Measurements from ENCODE around the gene RBMS1.
"Not testable (repeated sequence)": the region's sequence is repeated elsewhere in the genome, so short reads cannot be mapped to it uniquely, and the experiment has no call there.

The RBMS1 gene

DNA sequence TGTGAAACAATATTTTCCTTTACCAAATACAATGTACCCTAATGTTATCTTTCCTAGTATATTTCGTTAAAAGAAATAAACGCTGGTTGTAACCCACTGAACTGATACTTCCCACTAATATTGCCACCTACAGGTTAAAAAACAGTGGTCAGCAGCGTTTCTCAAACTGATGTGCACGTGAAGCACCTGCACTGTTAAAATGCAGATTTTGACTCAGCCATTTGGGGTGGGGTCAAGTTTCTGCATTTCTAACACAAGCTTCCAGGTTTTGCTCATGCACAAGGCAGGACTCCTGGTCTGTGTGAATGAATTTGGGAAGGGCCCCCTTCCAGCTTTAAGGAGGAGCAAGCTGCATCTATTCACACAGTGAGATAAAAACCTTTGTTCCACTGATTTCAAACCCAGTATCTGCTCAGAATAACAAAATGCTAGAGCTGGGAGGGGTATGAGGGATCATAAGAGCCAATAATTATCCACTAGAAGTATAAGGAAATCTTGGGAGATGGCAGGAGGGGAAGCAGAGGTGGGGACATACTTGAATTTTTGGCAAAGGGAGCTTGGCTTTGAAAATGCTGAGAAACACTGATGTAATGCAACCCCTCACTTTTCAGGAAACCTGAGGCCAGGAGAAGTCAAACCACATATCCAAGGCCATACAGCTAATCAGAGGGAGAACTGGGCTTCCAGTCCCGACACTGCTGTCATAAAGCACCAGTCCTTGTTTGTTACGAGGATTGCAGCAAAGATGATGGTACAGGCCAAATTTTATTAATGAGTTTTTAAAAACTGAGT is 116.2 kb downstream of the RBMS1 start:
- no peak for DNase-seq

DNA sequence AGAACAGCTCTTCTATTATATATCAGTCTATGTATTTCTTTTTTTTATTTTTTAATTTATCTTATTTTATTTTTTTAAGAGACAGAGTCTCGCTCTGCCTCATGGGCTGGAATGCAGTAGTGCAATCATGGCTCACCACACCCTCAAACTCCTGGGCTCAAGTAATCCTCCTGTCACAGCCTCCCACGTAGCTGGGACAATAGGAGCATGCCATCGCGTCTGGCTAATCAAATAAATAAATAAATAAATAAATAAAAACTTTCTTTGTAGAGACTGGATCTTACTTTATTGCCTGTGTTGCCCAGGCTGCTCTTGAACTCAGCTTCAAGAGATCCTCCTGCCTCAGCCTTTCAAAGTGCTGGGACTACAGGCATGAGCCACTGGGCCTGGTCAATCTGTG is 117.0 kb downstream of the RBMS1 start:
- DNase-seq: no peak

DNA sequence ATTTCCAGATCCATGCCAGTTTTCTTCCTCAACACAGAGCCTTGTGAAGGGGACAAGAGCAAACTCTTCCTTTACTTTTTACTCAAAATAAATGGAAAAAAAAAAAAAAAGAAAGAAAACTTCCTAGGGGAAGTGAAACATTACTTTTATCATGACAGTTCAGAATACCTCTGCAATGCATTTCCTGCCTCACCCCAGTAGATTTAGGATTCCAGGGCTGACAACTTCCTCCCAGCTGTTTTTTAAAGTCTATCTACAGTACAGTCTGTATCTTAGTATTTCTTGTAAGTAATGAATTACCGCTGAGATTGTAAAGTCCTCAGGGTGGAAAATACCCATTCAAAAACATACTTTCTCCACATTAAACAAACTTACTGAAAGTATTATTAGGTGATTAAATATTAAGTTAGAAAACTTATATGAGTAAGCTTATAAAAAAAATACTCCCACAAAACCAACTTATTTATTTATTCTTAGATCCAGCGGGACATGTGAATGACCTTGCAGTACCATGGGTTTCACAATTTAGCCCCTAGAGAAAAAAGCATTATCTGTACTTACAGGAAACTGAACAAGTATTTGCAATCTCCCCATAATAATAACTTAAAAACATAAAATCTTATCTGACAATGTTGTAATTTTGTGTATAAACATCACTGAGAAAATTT is 117.7 kb downstream of the RBMS1 start:
- DNase-seq: no peak

- no peak for DNase-seq
These were observed 118.6 kb downstream of the RBMS1 start for GRCh38 chr2:160375037-160375436.

DNA sequence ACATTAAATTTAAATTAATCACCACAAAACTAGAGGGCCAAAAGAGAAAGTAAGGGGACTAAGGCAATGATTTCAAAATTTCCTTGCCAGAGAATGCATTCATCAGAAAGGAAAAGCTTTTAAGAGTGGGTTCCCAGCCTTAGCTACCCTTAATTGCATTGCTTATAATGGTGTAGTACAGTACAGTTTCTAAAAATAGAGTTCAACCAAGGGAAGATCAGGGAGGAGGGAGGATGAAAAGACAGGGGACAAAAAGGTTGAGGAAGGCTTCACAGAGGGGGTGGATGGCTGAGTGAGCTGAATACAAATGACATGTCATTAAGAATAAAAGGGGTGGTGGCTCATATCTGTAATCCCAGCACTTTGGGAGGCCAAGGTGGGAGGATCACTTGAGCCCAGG is 119.9 kb downstream of the RBMS1 start:
- DNase-seq: no peak

- DNase-seq: no peak
These were observed 120.3 kb downstream of the RBMS1 start for GRCh38 chr2:160373263-160373662.

DNA sequence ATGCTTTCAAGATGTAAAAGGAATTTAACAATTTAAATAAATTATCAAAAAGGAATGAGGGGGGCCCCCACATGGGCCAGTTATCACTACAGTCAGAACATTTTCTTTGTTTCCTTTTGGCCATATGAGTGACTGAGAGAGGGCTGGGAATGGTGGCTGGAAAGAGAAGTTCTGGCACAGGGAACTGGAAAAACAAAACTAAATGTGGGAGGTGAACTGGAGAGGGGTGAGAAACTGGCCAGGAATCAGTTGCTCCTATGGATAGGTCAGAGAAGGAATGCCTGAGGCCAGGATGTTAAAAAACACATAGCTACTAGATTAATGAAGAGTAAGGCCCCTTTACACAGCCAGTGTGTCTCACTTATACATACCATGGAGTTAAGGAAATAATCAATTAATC is 121.0 kb downstream of the RBMS1 start:
- no peak for DNase-seq

DNA sequence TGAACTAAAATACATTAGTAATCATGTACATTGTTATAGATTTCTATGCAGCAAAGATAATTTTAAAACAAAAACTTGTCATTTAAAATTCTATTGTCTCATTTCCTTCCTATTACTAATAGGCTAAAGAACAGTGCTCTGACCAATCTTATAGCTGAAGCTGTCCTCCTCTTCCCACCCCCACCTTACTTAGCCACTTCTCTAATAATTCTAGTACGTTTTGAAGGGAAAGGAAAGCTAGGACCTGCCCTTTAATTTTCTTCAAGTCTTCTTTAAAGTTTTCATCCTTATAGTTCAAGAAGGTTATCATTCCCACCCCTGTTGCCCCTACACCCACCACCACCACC is 121.6 kb downstream of the RBMS1 start:
- DNase-seq: no peak

DNA sequence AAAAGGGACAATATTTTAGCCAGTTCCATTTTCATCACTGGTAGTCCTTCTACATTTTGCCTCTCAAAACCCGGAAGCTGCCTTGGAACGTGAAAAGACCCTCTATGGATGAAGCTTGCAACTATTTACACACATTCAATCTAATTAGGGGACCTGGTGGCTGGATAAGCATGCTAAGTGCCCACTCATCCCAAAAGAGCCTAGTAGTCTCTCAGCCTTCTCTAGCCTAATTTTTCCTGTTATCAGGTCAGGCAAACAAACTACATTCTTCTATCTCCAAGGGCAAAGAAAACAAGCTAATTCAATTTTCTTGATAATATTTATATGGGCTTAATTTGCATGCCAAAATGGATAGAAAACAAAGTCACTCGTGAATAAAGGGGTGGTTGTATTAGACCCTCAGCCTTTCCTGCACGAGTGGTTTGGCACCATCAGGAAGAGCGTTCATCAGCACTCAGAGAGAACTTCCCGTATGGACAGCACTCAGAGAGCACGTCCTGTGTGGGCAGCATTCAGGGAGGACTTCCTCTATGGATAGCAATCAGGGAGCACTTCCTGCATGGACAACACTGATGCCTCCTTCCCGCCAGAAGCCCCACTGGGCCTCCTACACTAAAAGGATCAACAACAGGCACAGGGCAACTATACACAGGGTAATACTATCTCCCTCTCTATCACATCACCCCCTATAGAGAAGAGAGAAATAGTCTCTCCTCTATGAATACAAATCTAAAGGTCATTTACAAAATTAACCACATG is 122.2 kb downstream of the RBMS1 start:
- peak; percentile 15 for DNase-seq

GRCh38 chr2:160368988-160369930 is 124.3 kb downstream of the RBMS1 start:
- no peak for DNase-seq

- no peak for DNase-seq
These were observed 125.7 kb downstream of the RBMS1 start for GRCh38 chr2:160367887-160368286.

GRCh38 chr2:160367139-160367538 is 126.5 kb downstream of the RBMS1 start:
- not testable (repeated sequence) for DNase-seq

DNA sequence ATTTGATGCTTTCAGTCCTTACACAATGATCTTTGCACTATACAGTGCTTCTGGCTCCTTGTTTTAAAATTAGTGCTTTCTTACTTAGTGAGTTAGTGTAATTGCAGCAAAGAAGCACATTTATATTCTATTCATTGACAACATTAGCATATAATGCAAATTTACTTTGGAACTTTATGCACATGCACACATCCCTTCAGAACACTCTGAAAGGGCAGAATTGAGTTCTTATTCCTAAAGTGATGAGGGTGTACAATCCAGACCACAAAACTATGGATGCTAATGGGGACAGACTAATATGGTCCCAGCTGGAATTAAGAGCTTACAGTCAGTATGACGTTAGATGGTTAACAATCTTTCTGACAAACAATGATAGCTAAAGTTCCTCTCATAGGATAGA is 127.1 kb downstream of the RBMS1 start:
- no peak for DNase-seq

- no peak for DNase-seq
These were observed 127.8 kb downstream of the RBMS1 start for GRCh38 chr2:160365716-160366367.

DNA sequence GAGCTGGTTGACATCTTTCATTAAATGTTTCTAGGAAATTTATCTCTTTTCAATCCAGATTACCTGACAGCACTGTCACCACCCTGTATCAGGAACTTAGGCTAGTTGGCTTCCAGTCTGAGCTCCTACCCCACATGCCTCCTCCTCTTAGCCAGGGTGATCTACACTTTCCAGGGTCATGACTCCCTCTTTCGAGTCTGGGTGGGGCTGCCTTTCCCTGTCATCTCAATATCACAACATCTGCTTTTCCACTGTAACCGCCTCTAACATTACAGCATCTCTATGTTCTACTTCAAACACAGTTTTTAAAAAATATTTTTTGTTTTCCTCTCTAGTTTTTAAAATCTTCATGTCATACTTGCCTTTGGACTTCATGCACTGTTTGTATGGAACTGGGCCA is 129.2 kb downstream of the RBMS1 start:
- DNase-seq: no peak

- DNase-seq: no peak
These were observed 129.6 kb downstream of the RBMS1 start for GRCh38 chr2:160363961-160364360.

- DNase-seq: no peak
These were observed 130.6 kb downstream of the RBMS1 start for GRCh38 chr2:160363055-160363454.

DNA sequence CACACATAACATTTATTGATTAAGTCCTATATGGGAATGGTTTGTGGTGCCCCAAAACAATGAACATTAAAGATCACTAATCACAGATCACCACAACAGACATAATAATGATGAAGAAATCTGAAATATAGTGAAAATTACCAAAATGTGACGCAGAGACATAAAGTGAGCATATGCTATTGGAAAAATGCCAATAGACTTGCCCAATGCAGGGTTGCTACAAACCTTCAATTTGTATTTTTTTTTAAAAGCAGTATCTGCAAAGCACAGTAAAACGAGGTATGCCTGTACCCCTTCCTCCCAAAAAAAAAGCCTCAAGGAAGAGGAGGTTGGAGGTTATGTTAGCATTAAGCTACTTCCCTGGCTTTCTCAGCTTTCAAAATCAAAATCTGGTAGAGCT is 131.1 kb downstream of the RBMS1 start:
- no peak for DNase-seq

DNA sequence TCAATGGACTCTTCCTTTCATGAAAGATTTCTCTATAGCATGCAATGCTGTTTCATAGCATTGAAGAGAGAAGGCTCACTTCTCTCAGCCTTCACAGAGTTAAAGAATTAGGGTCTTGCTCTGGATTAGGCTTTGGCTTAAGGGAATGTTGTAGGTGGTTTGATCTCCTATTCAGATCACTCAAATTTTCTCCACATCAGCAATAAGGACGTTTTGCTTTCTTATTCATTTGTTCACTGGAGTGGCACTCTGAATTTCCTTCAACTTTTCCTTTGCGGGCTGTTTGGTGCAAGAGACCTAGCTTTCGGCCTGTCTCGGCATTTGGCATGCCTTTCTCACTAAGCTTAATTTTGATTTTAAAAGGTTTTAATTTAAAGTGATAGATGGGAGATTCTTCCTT is 131.6 kb downstream of the RBMS1 start:
- no peak for DNase-seq

GRCh38 chr2:160360089-160360757 is 133.4 kb downstream of the RBMS1 start:
- no peak for DNase-seq

DNA sequence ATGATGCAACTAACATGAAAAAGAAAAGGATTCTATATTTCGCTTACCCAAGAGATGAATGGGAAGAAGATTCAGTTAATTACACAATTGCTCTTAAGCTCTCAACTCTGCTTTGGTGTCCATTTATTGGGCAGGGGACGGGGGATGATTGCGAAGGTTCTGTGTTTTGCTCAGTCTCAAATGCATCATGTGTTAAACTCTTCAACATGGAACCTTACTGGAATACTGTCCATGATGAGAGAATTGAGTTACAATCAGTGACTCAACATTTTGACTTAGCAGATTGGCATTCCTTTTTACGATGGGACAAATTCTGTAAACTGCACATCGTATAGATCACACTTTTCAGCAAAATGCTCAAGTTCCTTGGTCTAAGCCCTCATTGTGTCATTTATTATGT is 135.6 kb downstream of the RBMS1 start:
- no peak for DNase-seq

DNA sequence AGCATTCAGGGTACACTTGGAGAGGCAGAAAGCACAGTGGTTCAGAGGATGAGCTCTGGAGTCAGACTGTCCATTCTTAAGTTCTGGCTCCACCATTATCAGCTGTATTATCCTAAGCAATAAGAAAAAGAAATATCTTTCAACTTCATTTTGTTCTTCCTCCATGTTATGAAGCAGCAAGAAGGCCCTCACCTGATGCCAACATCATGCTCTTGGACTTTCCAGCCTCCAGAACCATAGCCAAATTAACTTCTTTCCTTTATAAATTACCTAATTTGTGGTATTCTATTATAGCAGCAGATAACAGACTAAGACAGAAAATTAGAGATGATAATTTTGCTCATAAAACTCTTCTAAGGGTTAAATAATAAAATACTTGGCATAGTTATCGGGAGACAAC is 137.1 kb downstream of the RBMS1 start:
- no peak for DNase-seq
